Measurements from ENCODE around the gene RAB11FIP2. TPM values are rescaled to one million over a fixed set of nuclear protein-coding genes. Genes with fewer than 3 reads are reported as not detected.
A peak's percentile ranks its signal among the peaks of the same experiment; 100 is the strongest.

Gene RAB11FIP2, protein sequence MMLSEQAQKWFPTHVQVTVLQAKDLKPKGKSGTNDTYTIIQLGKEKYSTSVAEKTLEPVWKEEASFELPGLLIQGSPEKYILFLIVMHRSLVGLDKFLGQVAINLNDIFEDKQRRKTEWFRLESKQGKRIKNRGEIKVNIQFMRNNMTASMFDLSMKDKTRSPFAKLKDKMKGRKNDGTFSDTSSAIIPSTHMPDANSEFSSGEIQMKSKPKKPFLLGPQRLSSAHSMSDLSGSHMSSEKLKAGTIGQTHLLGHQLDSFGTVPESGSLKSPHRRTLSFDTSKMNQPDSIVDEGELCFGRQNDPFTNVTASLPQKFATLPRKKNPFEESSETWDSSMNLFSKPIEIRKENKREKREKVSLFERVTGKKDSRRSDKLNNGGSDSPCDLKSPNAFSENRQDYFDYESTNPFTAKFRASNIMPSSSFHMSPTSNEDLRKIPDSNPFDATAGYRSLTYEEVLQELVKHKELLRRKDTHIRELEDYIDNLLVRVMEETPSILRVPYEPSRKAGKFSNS
- total RNA-seq = 14.7 TPM

DNA sequence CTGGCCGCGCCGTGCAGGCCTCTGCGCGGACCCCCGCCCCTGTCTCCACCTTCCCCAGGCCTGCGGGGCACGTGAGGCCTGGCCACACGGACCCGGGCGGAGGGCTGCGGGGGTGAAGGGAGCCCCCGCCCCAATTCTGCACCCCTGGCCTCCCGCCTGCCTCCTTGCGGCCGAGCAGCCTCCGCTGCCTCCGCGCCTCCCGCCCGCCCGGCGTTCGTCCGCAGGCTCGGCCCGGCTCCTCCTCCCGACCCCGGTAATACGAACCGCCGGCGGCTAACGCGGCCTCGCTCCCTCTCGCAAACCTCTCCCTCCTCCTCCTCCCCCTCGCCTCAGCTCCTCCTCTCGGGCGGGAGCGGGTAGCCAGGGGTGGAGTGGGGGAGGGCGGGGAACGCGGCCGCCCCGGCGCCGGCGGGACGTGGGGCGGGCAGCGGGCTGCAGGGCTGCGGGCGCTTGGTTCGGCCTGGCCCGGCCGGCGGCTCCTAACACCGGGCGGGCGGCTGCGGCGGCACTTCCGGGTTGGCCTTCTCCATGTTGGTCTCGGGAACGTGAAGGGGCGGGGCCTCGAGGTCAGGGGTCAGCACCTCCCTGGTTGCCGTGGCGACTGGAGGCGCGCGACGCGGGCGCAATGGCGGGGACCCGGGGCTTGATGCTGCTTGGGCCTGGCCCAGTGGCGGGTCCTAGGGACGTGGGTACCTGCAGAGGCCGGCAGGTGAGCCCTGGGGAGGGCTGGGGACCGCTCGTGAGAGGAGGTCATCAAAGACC is at the start of gene RAB11FIP2:
RAB11FIP2 (minus strand) TSS at position 547 of the 762 bp plus-strand sequence. CDS start 778 bp downstream, outside the sequence.
- Histone ChIP-seq H3K4me3 (peak within 1 kb of the TSS; percentile 69 to 94), H3K27ac (peak within 1 kb of the TSS; percentile 93), H3K36me3 (no peaks in the 10 kb centered on the region), H3K9me3 (no peaks in the 10 kb centered on the region), H3K4me1 (peaks cover 30% of the 10 kb centered on the region), H3K27me3 (no peaks in the 10 kb centered on the region)
- DNase-seq (ENCODE audit: extremely low spot score in 2 of 2) = peak in 1 of 2 donors; percentile 95
- intact Hi-C loops (cut with DNase I) = no loop called here
- TF ChIP-seq POLR2A (IDR thresholded peaks at IDR 0.05) = peak in 1 of 2 donors; percentile 55
- TF ChIP-seq, protein P1, sequence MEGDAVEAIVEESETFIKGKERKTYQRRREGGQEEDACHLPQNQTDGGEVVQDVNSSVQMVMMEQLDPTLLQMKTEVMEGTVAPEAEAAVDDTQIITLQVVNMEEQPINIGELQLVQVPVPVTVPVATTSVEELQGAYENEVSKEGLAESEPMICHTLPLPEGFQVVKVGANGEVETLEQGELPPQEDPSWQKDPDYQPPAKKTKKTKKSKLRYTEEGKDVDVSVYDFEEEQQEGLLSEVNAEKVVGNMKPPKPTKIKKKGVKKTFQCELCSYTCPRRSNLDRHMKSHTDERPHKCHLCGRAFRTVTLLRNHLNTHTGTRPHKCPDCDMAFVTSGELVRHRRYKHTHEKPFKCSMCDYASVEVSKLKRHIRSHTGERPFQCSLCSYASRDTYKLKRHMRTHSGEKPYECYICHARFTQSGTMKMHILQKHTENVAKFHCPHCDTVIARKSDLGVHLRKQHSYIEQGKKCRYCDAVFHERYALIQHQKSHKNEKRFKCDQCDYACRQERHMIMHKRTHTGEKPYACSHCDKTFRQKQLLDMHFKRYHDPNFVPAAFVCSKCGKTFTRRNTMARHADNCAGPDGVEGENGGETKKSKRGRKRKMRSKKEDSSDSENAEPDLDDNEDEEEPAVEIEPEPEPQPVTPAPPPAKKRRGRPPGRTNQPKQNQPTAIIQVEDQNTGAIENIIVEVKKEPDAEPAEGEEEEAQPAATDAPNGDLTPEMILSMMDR (IDR thresholded peaks at IDR 0.05) = no peak
- peak in 1 of 2 donors; percentile 47 for TF ChIP-seq POLR2AphosphoS5 (IDR thresholded peaks at IDR 0.05; ENCODE audit: insufficient read depth in 1 of 2, low read depth in 1 of 2)

DNA sequence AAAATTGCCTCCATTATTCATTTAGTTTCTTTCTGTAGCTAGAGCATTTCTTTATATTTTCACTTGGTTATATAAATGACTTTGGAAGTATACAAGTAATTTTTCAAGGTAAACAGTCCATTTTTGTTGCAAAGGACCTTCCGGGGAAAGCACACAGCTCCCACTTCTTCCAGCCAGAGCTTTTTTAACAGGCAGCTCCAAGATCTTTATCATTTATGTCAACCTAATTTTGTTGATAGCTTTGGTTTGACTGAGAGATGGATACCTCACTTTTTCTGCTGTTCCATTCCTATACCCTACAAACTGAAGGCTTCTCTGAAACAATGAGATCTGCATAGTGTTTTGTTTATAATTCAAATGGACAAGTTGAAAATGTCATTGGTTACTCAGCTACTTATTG is 49.3 kb upstream of the RAB11FIP2 start:
- Histone ChIP-seq H3K36me3 (no peaks in the 10 kb centered on the region), H3K27ac (no peak overlapping the region), H3K27me3 (no peaks in the 10 kb centered on the region), H3K9me3 (no peaks in the 10 kb centered on the region), H3K4me1 (no peaks in the 10 kb centered on the region), H3K4me3 (no peak overlapping the region)
- TF ChIP-seq, protein P1 (IDR thresholded peaks at IDR 0.05) = no peak
- TF ChIP-seq POLR2A (IDR thresholded peaks at IDR 0.05) = no peak
- TF ChIP-seq POLR2AphosphoS5 (IDR thresholded peaks at IDR 0.05; ENCODE audit: insufficient read depth in 1 of 2, low read depth in 1 of 2) = no peak
- no peak for DNase-seq (ENCODE audit: extremely low spot score in 2 of 2)
- intact Hi-C loops (cut with DNase I) = no loop called here

DNA sequence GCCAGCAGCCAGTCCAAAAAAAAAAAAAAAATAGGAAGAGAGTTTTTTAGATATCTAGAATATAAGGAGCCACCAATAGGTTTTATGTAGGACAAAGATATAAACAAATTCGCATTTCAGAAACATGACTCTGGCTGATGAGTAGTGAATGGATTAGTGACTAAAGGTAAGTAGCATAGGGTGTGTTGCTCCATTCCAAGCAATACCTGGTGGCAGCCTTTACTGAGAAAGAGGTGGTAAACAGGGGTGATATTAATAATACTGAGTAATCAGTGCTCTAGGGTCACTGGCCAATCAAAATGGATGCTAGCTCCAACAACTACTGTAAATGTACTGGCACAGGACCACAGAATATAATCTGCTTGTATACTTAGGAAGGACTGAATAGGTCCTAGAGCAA is 45.5 kb upstream of the RAB11FIP2 start:
- TF ChIP-seq POLR2AphosphoS5 (IDR thresholded peaks at IDR 0.05; ENCODE audit: insufficient read depth in 1 of 2, low read depth in 1 of 2) (no peak), POLR2A (IDR thresholded peaks at IDR 0.05) (no peak)
- TF ChIP-seq, protein P1 (IDR thresholded peaks at IDR 0.05) = no peak
- no peaks in the 10 kb centered on the region for H3K4me1 ChIP-seq
- H3K27ac ChIP-seq = no peak overlapping the region
- no peaks in the 10 kb centered on the region for H3K36me3 ChIP-seq
- no peaks in the 10 kb centered on the region for H3K9me3 ChIP-seq
- DNase-seq (ENCODE audit: extremely low spot score in 2 of 2) = no peak
- no peak overlapping the region for H3K4me3 ChIP-seq
- no peaks in the 10 kb centered on the region for H3K27me3 ChIP-seq
- intact Hi-C loops (cut with DNase I) = no loop called here

DNA sequence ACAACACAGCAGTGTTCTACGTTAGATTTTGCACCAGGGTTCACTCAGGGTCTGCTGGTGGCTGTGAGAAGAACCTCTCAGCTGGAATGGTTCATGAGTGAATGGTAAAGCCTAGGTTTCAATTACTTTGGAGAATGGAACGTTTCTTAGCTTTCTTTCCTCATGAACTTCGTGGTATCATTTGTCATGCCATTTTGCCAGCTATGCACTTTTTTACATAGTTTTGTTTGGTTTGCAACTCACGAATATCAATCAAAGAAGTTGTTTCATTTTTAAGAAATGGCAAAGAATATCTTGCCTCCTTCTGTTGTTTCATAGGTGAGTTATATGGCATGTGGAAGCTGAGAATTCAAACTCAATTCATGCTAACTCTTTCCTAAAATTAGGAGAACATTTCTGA is 34.1 kb upstream of the RAB11FIP2 start:
- Histone ChIP-seq H3K9me3 (no peaks in the 10 kb centered on the region), H3K4me1 (no peaks in the 10 kb centered on the region), H3K36me3 (no peaks in the 10 kb centered on the region), H3K27me3 (no peaks in the 10 kb centered on the region), H3K4me3 (no peak overlapping the region), H3K27ac (no peak overlapping the region)
- TF ChIP-seq POLR2AphosphoS5 (IDR thresholded peaks at IDR 0.05; ENCODE audit: insufficient read depth in 1 of 2, low read depth in 1 of 2) = no peak
- TF ChIP-seq POLR2A (IDR thresholded peaks at IDR 0.05) = no peak
- TF ChIP-seq, protein P1 (IDR thresholded peaks at IDR 0.05) = no peak
- DNase-seq (ENCODE audit: extremely low spot score in 2 of 2) = no peak
- intact Hi-C loops (cut with DNase I) = no loop called here
